Measurements from ENCODE around the gene PPIC.

PPIC gene

DNA sequence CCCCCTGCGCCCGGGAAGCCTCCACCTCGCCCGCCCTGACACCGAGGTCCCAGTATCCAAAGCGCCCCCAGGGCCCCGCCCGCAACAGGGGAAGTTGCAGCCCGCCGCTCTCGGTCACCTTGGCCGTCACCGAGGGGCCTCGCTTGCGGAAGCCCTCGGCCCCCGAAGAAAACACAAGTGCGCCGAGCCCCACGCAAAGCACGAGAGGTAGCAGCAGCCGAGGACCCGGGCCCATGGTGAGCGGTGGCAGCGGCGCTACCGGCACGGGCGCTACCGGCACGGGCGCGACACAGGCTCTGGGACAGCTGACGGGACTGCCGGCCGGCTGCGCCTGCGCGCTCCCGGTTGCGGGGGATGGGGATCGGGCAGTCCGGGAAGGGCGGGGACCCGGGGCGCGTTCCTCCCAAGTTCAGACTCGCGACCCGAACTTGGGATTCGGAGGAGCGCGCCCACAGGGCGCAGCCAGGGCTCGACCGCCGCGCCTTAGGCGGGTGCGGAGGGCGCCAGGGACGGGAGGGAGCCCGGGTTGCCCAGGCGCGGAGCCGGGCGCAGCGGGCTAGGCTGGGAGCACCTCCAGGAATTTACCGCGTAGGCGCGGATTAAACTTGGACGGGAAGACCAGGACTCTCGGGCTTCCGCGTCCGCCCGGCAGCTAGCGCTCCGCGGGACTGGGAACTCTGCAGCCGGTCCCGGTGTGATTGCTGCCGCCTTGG is at the start of gene PPIC:
TSS of gene PPIC (minus strand) at position 335 of the 713 bp plus-strand sequence. CDS start at position 235, 100 bp downstream.
- DNase-seq = no peak

DNA sequence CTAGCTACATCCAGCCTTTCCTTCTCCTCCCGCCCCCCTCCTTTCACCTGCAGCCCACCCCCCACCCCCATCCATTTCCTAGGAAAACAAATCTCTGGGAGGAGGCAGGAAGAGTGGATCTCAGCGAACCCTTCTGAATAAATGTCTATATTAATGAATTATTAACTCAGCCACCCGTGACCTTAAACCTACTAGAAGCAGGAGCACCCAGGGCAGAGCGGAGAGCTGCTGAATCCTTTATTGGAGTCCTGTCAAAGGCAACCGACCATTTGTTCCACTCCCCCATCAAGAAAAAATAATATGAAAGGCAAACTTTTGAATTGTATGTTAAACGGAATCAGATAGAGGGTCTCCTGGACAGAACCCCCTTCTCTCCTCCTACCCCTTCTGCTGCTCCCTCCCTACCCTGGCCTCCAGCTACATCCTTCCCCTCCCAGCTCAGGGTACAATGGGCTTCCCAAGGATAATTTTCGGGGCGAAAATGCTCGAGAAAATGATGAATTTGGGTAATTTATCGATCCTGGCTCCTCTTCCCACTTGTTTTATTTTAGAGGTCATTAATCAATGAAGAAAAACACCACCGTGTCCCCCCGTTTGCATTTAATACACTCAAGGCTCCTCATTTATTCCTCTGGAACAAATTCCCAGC is 49.2 kb upstream of the PPIC start:
- no peak for DNase-seq

GRCh38 chr5:123084730-123085605 is 48.4 kb upstream of the PPIC start:
- DNase-seq = no peak

- no peak for DNase-seq
Measured at GRCh38 chr5:123083298-123083697, 46.8 kb upstream of the PPIC start.

DNA sequence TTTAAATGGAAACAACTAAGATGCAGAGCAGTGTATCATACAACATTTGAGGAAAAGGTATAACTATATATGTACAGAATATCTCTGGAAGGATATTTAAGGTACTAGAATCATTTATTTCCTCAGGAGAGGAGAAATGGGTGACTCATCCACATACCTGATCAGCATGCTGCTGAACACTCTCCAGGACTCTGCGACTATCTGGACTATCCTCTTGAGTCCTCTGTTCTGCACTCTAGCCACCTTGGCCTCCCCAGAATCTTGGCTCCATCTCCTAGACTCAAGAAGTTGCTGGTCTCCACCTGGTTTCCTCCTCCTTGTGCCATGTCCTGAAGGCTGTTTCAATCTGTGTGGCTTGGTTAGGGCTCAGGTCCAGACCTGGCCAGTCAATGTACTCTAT is 43.7 kb upstream of the PPIC start:
- no peak for DNase-seq

- no peak for DNase-seq
Measured at GRCh38 chr5:123075521-123076163, 39.1 kb upstream of the PPIC start.

GRCh38 chr5:123068368-123068938 is 31.9 kb upstream of the PPIC start:
- no peak for DNase-seq

- DNase-seq = no peak
Measured at GRCh38 chr5:123066016-123066415, 29.5 kb upstream of the PPIC start.

DNA sequence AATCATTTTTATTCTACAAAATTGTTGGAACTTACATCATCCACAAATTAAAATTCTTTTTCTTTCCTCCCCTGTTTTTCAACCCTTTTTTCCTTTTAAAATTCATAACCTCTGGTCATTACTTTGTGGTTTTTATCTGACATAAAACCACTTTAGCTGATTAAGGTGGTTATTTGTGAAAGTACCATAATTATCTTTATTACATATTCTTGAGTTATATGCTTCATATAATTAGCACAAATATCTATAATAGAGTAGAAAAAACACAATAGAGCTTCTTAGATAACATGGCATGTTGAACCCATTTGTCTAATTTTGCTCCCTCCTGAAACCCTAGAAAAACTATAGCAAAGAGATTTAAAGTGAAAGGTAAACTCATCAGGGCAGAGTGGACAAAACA is 22.9 kb upstream of the PPIC start:
- no peak for DNase-seq

DNA sequence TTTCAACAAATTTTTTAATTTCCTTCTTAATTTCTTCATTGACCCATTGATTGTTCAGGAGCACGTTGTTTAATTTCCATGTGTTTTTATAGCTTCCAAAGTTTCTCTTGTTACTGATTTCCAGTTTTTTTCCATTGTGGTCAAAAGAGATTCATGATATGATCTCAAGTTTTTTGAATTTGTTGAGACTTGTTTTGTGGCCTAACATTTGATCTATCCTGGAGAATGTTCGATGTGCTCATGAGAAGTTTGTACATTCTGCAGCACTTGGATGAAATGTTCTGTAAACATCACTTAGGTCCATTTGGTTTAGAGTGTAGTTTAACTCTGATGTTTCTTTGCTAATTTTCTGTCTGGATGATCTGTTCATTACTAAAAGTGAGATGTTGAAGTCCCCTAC is 14.7 kb upstream of the PPIC start:
- no peak for DNase-seq

DNA sequence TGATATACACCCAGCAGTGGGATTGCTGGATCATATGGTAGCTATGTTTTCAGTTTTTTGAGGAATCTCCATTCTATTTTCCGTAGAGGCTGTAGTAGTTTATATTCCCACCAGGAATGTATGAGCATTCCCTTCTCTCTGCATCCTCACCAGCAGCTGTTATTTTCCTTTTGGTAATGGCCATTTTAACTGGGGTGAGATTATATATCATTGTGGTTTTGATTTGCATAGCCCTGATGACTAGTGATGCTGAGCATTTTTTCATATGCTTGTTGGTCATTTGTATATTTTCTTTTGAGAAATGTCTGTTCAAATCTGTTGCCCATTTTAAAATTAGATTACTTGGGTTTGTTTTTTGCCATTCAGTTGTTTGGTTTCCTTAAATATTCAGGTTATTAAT is 11.2 kb upstream of the PPIC start:
- no peak for DNase-seq

DNA sequence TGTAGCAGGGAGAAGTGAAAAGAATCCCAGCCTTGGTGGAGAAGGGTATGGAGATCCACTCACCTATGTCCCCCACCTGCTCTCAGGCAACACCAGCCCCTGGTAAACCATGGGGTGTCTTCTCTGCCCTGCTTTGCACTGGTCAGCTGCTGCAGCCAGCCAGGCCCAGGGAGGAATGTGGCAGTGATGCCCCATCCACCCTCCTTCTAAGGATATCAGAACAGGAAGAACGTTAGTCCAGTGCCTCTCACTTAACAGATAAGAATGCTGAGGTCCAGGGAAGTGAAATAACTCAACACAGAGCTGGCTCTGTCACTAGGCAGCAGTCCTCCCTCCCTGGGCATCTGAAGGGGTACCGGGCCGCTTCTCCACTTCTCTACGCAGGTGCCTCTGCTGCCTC is 9.7 kb upstream of the PPIC start:
- DNase-seq = no peak

DNA sequence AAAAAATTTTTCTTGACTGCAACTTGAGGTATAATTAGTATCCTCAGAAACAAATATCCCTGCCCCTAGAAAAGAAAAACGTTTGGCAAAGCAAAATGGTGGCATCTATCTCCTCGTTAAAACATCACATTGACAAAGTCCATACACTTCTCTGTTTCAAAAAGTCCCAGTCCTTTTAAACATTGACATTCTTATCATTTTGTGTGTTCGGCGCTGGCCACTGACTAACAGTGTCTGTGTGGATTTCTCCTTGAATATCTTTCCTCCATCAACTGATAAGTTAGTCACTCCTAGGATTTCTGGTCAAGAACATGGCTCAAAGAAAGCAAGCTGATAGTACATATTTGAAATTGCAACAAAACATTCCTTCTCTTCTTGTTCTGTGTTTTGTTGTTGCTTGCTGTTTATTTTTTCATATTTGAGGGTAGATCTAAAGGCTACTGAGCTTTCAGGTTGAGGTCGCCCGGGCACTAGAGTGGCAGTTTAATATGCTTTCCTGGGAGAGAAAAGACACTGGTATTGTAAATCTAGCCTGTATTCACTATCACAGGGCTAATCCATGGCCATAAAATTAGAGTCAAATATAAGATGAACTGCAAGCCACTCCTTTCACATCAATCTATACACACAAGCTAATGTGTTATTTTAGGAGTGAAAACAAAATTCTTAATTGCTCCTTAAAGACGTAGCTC is 8.5 kb upstream of the PPIC start:
- no peak for DNase-seq

- no peak for DNase-seq
Measured at GRCh38 chr5:123039673-123040072, 3.1 kb upstream of the PPIC start.

DNA sequence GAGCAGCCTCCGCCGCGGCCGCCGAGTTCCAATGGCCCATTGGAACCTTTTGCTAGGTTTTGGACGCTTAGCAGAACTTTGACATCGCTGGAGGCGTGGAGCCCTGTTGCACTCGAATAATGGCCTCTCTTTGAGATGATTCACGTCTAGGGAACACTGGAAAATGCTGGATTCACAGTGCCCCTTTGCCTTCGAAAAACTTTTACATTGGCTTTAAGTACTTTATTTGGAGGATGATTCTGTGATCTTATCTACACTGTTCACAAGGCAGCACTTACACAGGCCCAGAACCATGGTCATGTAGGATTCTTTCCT is 536 bp upstream of the PPIC start:
- no peak for DNase-seq

GRCh38 chr5:123035918-123036390 is 571 bp downstream of the PPIC start:
- no peak for DNase-seq

- DNase-seq = no peak
Measured at GRCh38 chr5:123035360-123035917, 1.1 kb downstream of the PPIC start.

DNA sequence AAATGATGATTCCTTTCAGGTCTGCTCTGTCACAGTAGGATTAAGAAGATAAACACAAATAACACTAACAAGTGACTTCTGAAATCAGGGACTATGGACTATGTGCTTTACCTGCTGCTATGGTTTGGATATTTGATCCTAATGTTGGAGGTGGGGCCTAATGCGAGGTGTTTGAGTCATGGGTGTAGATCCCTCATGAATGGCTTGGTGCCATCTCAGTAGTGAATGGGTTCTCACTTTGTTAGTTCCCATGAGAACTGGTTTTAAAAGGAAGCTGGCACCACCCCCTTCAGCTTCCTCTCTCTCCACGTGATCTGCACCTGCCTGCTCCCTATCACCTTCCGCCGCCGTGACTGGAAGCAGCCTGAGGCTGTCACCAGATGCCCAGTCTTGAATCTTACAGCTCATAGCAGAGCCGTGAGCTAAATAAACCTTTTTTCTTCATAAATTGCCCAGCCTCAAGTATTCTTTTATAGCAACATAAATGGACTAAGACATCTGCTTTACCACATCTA is 3.3 kb downstream of the PPIC start:
- no peak for DNase-seq

DNA sequence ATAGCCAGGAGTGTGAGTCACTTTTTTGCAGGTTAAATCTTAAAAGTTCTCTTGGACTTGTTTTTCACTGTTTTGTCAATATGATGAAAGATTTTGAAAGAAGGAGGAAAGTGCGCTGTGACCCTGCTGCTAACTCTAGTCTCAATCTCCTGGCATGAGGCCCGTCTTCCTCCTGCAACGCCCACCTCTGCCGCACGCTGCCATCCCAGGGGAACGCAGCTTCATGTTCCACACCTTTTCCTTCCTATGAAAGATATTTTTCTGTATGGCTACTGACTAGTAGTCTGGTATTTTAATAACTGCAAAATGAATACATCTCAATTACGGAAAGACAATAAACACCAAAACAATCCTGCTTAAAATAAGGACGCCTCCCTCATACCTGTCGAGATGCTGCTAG is 8.3 kb downstream of the PPIC start:
- DNase-seq = no peak

GRCh38 chr5:123014689-123015088 is 21.8 kb downstream of the PPIC start:
- no peak for DNase-seq

DNA sequence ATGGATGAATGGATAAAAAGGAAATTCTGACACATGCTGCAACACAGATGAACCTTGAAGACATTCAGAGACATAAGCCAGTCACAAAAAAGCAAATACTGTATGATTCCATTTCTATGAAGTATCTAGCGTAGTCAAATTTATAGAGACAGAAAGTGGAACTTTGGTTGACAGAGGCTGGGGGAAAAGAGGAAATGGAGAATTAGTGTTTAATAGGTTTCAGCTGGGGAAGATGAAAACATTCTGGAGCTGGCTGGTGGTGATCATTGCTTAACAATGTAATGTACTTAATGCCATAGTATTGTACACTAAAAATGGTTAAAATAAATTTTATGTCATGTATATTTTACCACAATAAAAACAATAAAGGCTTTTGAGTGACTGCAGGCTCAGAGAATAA is 24.2 kb downstream of the PPIC start:
- no peak for DNase-seq

DNA sequence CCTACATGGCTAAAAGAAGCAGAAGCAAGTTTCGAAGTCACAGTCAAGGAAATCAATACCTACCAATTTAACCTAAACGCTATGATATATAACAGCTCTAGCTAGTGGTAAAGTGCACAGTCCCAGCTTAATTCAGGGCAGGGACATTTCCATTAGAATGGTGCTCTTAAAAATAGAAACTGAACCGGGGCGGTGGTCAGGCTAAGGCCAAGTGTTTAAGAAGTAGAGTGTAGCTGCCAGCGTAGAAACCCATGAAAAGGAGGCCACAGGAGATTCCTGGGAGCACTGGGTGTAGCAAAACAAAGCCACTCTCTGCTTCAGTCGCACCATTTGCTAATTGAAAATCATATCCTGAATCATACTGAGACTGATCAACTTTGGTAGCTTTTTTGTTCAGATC is 28.8 kb downstream of the PPIC start:
- DNase-seq = no peak

Data from stimulated activated CD4-positive, alpha-beta T cell treated with anti-CD3 and anti-CD28 coated beads, Interleukin-2, amount 100 ng/mL, for 48 hours (primary cell).